HepG2 (cell line): ENCODE data around the gene SIK3. TPM values are rescaled to one million over a fixed set of nuclear protein-coding genes. Genes with fewer than 3 reads are reported as not detected.

Experiments
- ATRX ChIP-seq: sonication (generic); formaldehyde crosslinking; IDR thresholded peaks from 2 replicates; pipeline ENCODE4 v1.4.0; 2020; ENCODE audit warnings: missing genetic modification reagents, borderline replicate concordance
- ELF4 ChIP-seq: sonication (generic); formaldehyde crosslinking; IDR thresholded peaks from 2 replicates; pipeline ENCODE4 v1.5.0; 2020; ENCODE audit warnings: missing genetic modification reagents, mild to moderate bottlenecking, moderate library complexity, borderline replicate concordance
- EP300 ChIP-seq, 3 experiments: sonication (generic) in 1 of 3; formaldehyde crosslinking in 1 of 3; IDR thresholded peaks; 2 replicates each; pipeline versions ENCODE4 v1.5.1 to v1.6.1; 2011 to 2020; ENCODE audit warnings: low read depth in 2 of 3, low read length in 2 of 3, borderline replicate concordance in 1 of 3, improper control_type of control experiment in 1 of 3, mild to moderate bottlenecking in 1 of 3, missing genetic modification reagents in 1 of 3, moderate library complexity in 1 of 3
- FOXK1 ChIP-seq: sonication (generic); formaldehyde crosslinking; IDR thresholded peaks from 2 replicates; pipeline ENCODE4 v1.4.0; 2020; ENCODE audit warnings: low read depth, missing genetic modification reagents, borderline replicate concordance
- HMGA1 ChIP-seq: sonication (generic); formaldehyde crosslinking; conservative IDR thresholded peaks from 2 replicates; pipeline ENCODE4 v1.4.0; 2020; ENCODE audit warnings: missing genetic modification reagents
- MTF2 ChIP-seq: sonication (generic); formaldehyde crosslinking; IDR thresholded peaks from 2 replicates; pipeline ENCODE4 v1.5.0; 2020; ENCODE audit warnings: missing genetic modification reagents, borderline replicate concordance
- NFIB ChIP-seq: sonication (generic); formaldehyde crosslinking; IDR thresholded peaks from 2 replicates; pipeline ENCODE4 v1.9.0; 2021; ENCODE audit warnings: missing genetic modification reagents, mild to moderate bottlenecking, borderline replicate concordance
- NFRKB ChIP-seq: fragments of 450-650 bp; IDR thresholded peaks from 2 replicates; pipeline ENCODE4 v1.6.1; 2017
- NR2C2 ChIP-seq: sonication (generic); formaldehyde crosslinking; IDR thresholded peaks from 2 replicates; pipeline ENCODE4 v1.4.0; 2020; ENCODE audit warnings: missing genetic modification reagents, mild to moderate bottlenecking, moderate library complexity, borderline replicate concordance
- SATB2 ChIP-seq: sonication (generic); formaldehyde crosslinking; IDR thresholded peaks from 2 replicates; pipeline ENCODE4 v1.5.0; 2020; ENCODE audit warnings: missing genetic modification reagents
- ZBTB25 ChIP-seq: IDR thresholded peaks from 2 replicates; pipeline ENCODE4 v1.6.1; 2018; ENCODE audit warnings: missing genetic modification reagents
- ZHX1 ChIP-seq: sonication (generic); formaldehyde crosslinking; IDR thresholded peaks from 2 replicates; pipeline ENCODE4 v1.8.1; 2022; ENCODE audit warnings: low read depth, mild to moderate bottlenecking, missing genetic modification reagents
- ZKSCAN1 ChIP-seq: fragments of 150-350 bp; IDR thresholded peaks from 2 replicates; pipeline ENCODE4 v1.6.1; 2014; ENCODE audit warnings: low read length
- ZNF260 ChIP-seq: sonication (generic); formaldehyde crosslinking; IDR thresholded peaks from 2 replicates; pipeline ENCODE4 v1.4.0; 2020; ENCODE audit warnings: missing genetic modification reagents, low read depth, mild to moderate bottlenecking, borderline replicate concordance
- ZNF264 ChIP-seq: sonication (generic); formaldehyde crosslinking; IDR thresholded peaks from 2 replicates; pipeline ENCODE4 v1.4.0; 2020; ENCODE audit warnings: missing genetic modification reagents
- ZNF460 ChIP-seq: sonication (generic); formaldehyde crosslinking; IDR thresholded peaks from 2 replicates; pipeline ENCODE4 v1.5.1; 2020; ENCODE audit warnings: missing genetic modification reagents, mild to moderate bottlenecking, borderline replicate concordance
- ZNF556 ChIP-seq: sonication (generic); formaldehyde crosslinking; IDR thresholded peaks from 2 replicates; pipeline ENCODE4 v1.4.0; 2020; ENCODE audit warnings: mild to moderate bottlenecking, missing genetic modification reagents, borderline replicate concordance
- ZNF674 ChIP-seq: sonication (generic); formaldehyde crosslinking; IDR thresholded peaks from 2 replicates; pipeline ENCODE4 v1.5.0; 2020; ENCODE audit warnings: low read depth, mild to moderate bottlenecking, missing genetic modification reagents
- ZNF687 ChIP-seq: sonication (generic); formaldehyde crosslinking; IDR thresholded peaks from 2 replicates; pipeline ENCODE4 v1.5.1; 2020; ENCODE audit warnings: mild to moderate bottlenecking, missing genetic modification reagents, moderate library complexity
- ZNF737 ChIP-seq: sonication (generic); formaldehyde crosslinking; IDR thresholded peaks from 2 replicates; pipeline ENCODE4 v1.5.0; 2020; ENCODE audit warnings: missing genetic modification reagents, mild to moderate bottlenecking, borderline replicate concordance
- ZNF773 ChIP-seq: sonication (generic); formaldehyde crosslinking; IDR thresholded peaks from 2 replicates; pipeline ENCODE4 v1.4.0; 2020; ENCODE audit warnings: missing genetic modification reagents, borderline replicate concordance
- polyA plus RNA-seq, 8 experiments: library from polyadenylated mRNA; depleted of rRNA in 3 of 8; stranded (reverse) in 7 of 8; unstranded in 1 of 8; fragments of >200 nt; fragmentation: Illumina TruSeq in 4 of 8; extraction: Trizol in 4 of 8; gene quantifications; 2 replicates each; pipeline versions ENCODE4 v1.2.1 to v1.2.3, GENCODE V29; 2011 to 2016; ENCODE audit warnings: low read depth in 4 of 8, missing spikeins in 1 of 8, mixed read lengths in 1 of 8; ENCODE audit not compliant: insufficient read depth in 1 of 8
- total RNA-seq, 5 experiments: library from RNA; depleted of rRNA; stranded (reverse); fragments of >200 nt; fragmentation: Illumina TruSeq; extraction: Trizol; gene quantifications; 2 replicates each; pipeline ENCODE4 v1.2.3, GENCODE V29; 2016; ENCODE audit warnings: low read depth in 1 of 5

Gene SIK3
- total and polyA plus RNA-seq, 2 of the 13 experiments (the other 11 are each of a cell fraction or from before 2014, with no cell fraction given), result 5.7 to 9.8 TPM

GRCh38 chr11:116835791-116836631, 262.2 kb downstream of the SIK3 start (continued):
- TF ChIP-seq ZNF687 (CRISPR knock-in tag), result peak; percentile 96
- TF ChIP-seq ZBTB25 (CRISPR knock-in tag), result no peak
- TF ChIP-seq ELF4 (CRISPR knock-in tag), result no peak
- no peak for TF ChIP-seq ZNF556 (CRISPR knock-in tag)
- no peak for TF ChIP-seq ATRX (CRISPR knock-in tag)
- no peak; the same call in 1 of the 2 replicates for TF ChIP-seq NR2C2 (CRISPR knock-in tag)
- TF ChIP-seq ZKSCAN1, result no peak
- no peak for TF ChIP-seq HMGA1 (CRISPR knock-in tag)
- no peak for TF ChIP-seq NFRKB
- TF ChIP-seq ZNF737 (CRISPR knock-in tag), result 0 out of 2 replicates have a peak, but pooled peaks have one; percentile 14
- TF ChIP-seq ZHX1 (CRISPR knock-in tag), result 0 out of 2 replicates have a peak, but pooled peaks have one; percentile 18
- 0 out of 2 replicates have a peak, but pooled peaks have one; percentile 72 for TF ChIP-seq ZNF773 (CRISPR knock-in tag)
- no peak for TF ChIP-seq ZNF264 (CRISPR knock-in tag)
- TF ChIP-seq SATB2 (CRISPR knock-in tag), result no peak
- TF ChIP-seq EP300 (IDR thresholded peaks at IDR 0.05; ENCODE audit: low read depth in 2 of 2, low read length in 2 of 2), result no peak
- no peak for TF ChIP-seq EP300 (CRISPR knock-in tag; IDR thresholded peaks at IDR 0.05; ENCODE audit: borderline replicate concordance)
- no peak for TF ChIP-seq ZNF260 (CRISPR knock-in tag)
- TF ChIP-seq NFIB (CRISPR knock-in tag), result no peak
- no peak for TF ChIP-seq FOXK1 (CRISPR knock-in tag)
- no peak for TF ChIP-seq MTF2
- no peak for TF ChIP-seq ZNF674 (CRISPR knock-in tag)
- TF ChIP-seq ZNF460, result no peak
